NOMO-1 treated with DMSO at 0.1 percent for 48 hours (cell line): ENCODE measurements around the gene FSTL5.

ENCODE experiments used
- DNase-seq: peaks from one replicate; lab custom pipeline; 2025; ENCODE audit not compliant: unreplicated experiment; lab: John Stamatoyannopoulos, UW

The FSTL5 gene

DNA sequence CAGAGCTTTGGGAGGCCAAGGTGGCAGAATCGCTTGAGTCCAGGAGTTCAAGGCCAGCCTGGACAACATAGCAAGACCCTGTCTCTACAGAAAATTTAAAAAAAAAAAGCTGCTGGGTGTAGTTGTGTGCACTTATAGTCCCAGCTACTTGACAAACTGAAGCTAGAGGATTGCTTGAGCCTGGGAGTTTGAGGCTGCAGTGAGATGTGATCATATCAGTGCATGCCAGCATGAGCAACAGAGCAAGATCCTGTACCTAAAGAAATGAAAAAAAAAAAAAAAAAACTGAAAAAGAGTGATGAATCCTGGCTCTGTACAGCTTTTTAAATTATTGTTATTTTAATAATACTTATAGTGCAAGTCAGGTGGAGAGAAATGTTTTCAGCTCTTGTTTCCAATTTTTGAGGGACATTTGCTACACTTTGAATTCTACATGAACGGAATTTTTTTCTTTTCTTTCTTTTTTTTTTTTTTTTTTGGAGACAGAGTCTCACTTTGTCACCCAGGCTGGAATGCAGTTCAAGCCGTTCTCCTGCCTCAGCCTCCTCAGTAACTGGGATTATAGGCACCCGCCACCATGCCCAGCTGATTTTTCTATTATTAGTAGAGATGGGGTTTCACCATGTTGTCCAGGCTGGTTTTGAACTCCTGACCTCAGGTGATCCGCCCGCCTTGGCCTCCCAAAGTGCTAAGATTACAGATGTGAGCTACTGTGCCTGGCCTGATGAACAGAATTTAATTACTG lies 215.6 kb downstream of the FSTL5 start:
- no peak for DNase-seq

- DNase-seq, result no peak
Measured at GRCh38 chr4:161937596-161937995, 226.2 kb downstream of the FSTL5 start.

DNA sequence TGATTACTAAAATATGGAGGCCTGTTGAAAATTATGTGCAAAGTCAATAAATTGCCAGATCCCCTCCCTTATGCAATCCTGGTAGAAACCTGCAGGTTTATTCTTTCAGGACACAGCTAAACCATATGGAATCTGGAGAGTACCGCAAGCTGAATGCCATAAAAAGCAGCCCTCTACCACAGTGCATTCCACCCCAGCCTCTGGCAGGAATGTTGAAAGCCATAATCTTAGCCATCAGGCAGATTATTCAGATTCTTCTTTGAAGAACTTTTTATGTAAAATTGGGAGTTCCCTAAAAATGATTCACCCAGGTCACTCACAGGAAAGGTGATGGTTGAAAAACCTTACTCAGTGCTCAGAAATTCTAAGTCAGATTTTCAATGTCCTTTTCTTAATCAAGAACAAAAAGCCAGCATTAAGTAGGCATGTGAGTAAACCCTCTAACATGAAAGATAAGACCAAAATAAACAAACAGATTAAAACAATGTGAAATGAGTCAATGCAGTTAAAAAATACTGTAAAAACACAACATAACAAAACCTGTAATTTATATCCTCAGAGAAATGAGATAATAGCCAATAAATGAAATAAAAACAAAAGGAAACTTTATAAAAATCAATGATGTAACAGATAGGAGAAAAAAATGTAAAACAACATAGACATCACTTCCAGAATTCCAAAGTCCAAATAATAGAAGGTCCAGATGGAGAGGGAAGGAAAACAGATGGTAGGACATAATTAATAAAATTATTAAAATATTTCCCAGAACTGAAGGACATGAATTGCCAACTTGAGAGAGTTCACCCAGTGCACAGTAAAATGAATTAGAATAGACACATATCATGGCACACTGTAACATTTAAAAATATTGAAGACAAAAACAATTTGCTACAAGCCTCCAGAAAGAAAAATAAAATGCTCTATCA lies 226.9 kb downstream of the FSTL5 start:
- DNase-seq, result no peak

DNA sequence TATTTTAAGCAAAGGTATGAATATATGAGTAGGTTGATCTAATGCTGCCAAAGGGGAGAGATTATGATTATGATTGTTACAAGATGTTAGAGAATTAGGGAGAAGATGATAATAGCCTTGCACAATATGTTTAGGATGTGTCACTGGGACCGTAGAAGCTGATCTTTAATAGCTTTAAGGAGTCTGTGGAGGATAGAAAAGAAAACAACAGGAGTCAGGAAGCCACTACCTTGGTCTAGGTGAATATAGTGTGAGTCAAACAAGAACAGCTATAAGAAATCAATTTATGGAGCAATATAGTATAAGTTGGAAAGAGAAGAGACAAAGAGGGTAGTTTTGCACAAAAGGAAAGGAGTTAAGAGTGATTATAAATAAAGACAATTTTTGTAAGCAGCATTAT lies 232.7 kb downstream of the FSTL5 start:
- no peak for DNase-seq

DNA sequence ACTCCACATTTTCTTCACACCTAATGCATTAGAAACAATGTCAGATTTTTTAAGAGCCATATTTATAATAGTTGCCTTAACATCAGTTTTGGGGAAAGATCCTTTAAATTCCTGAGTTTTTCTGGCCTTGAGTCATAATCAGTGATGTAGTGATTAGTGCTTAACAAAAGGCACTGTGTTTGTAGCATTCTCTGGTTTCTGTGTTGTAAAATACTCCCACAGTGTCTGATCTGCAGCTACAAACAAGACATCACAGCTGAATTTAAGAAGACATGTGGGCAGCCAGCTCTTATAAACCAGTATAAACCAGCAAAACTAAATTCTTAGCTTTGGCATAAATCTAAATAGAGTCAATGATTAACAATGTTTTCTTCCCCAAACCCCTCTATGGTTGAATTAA lies 233.8 kb downstream of the FSTL5 start:
- DNase-seq, result no peak

DNA sequence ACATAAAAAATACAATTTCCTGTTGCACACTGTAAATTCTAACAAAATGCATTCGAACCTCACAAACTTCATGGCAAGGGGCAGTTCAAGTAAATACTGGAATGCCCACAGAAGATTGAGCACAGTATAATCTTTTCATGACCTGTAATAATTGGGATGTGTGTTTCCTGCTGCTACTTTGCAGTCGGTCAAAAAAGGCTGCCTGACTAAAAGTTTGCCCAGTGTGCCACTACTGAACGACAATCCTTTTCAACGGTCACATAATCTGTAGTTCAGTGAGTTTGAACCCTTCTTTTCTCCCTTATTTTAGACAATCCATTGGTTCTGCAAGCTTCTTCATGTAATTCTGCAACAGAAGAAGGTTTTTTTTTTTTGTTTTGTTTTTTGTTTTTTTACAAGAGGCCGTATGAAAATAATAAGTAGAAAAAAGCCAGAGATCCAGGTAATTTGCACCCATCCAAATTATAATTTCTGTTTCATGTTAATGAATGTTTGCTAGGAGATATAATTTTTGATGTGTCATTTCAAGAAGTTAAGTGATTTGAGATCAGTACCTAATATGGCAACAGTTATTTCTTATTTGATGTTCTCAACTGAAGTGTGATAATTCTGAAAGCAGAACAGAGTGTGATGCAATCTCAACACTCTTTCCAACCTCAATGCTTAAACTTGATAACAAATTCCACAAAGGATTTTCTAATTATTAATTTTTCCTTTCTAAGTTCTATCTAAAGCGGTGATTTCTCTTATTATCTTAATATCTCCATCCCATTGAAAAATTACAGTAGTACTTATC lies 237.6 kb downstream of the FSTL5 start:
- no peak for DNase-seq

- DNase-seq, result no peak
Measured at GRCh38 chr4:161920304-161921052, 243.3 kb downstream of the FSTL5 start.

DNA sequence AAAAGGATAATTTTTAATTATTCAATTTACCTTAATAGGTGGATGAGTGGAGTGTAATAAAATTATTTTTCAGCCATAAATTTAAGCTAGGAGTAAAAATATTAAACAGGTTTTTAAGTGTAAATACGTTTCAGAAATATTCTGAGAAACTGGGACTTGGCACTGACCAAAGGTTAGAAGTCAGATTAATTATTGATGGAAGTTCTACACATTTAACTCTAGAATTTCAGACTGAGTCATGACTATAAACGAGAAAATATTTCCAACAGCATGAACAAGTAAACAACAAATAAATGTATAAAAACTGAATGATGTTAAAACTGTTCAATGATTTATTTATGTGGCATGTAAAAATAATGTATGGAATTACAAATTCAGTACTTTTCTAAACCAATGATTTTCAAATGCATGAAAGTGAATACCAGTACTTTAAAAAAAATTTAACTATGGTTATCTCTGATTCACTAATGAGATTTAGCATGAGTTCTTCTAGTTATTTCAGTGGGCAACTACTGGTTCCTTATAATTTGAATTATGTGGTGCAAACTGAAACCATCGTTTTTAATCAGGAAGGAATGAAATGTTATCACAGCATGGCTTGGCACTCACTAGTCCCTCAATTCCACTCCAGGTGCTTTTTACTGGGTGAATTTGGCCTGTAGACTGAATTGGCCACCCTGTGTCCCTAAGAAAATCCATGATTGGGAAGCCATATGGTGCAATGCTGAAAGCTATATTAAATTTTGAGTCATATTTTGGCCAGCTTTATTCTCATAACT lies 244.2 kb downstream of the FSTL5 start:
- DNase-seq, result no peak

GRCh38 chr4:161916035-161916434 lies 247.8 kb downstream of the FSTL5 start:
- DNase-seq, result no peak

DNA sequence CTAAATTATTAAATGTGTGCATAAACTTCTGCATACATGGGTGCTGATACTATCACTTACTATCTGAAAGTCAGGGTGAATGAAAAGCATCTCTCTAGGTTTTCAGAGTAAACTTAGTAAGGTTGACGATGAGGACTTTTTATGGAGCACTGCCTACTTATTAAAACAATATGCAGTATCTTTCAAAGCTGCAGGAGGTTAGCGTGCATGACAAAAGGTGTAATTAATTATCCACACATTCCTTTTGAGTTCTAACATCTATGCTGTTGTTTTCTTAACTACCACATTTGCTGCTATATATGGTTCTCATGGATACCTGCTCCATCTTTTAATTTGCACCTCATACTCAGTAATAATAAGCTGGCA lies 256.2 kb downstream of the FSTL5 start:
- no peak for DNase-seq

GRCh38 chr4:161906836-161907589 lies 256.8 kb downstream of the FSTL5 start:
- DNase-seq, result no peak

DNA sequence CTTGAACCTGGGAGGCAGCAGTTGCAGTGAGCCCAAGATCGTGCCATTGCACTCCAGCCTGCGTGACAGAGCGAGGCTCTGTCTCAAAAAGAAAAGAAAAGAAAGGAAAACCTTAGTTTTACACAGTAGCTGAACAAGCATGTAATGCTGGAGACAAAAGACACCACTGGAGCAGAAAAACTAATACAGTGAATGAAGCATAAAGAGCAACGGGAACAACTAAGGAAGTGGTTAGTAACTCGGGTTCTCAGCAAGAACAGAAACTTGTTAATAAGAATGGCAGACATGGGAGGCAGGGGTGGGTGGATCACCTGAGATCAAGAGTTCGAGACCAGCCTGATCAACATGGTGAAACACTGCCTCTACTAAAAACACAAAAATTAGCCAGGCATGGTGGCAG lies 263.7 kb downstream of the FSTL5 start:
- no peak for DNase-seq

- DNase-seq, result no peak
Measured at GRCh38 chr4:161894493-161895167, 269.2 kb downstream of the FSTL5 start.

DNA sequence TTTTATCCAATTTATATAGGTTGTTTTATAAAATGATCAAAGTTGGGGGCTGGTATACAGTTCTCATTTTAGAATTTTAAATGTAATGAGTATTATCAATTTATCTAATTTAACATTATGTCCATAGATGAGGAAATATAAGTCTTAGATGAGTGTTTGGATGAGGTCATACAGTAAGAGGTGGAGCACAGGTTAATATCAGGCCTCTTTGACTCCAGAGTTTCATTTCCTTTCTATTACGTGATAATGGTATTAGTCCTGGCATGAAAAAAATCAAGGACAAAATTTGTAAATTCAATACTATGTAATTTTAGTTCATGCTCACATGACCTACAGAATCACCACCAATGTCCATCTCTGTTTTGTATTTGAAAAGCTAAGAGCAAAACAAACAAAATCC lies 269.8 kb downstream of the FSTL5 start:
- no peak for DNase-seq

DNA sequence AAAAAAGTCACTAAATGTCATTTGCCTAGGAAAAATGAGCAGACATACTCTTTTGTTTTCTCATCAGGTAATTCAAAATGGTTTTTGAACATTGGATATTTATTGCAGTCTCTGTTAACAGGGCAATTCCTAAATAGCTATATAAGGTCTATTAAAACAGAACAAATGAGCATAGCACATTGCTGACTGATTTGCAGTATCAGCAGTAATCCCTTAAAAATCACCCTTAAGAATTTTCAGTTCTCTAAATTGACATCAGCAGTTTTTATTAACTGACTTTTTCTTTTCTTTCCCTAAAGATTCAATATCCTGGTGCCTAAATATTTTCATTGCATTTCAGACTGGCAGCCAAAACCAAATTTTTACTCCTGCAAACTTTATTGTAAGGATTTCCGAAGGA lies 270.2 kb downstream of the FSTL5 start:
- DNase-seq, result no peak

GRCh38 chr4:161892951-161893350 lies 270.8 kb downstream of the FSTL5 start:
- no peak for DNase-seq

DNA sequence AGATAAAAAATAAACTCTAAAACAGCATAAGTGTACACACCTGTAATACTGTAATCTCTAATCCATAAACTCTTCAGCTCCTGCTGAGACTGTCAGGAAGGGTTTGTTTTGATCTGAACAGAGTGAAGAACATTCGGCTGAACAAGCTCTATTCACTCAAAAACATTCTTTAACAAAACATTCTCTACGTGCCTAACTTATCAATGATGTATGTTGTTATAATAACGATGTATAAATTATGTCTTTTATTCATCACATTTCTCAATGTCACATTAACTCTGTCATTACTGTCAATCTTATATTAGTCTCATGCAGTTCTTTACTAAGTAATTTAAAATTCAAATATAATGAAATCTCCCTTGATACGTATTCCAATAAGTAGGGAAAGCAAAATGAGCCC lies 280.6 kb downstream of the FSTL5 start:
- no peak for DNase-seq

DNA sequence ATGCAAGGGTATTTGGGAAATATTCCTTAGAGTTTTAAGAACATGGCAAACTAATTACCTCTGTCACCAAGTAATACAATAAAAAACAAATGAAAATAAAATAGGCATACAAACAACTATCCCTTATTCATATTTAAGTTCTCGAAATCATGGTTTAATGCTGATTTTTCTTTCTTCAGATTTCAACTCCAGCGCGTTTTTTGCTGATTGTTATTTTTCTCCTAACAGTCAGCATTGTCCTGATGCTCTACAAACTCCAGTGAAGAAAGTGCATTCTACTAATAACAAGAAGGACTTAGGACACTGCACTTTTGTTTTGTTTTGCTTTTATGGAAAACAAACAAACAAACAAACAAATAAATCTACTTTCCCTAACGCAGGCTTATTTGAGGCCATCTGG lies 282.4 kb downstream of the FSTL5 start:
- no peak for DNase-seq

- no peak for DNase-seq
Measured at GRCh38 chr4:161869511-161869910, 294.3 kb downstream of the FSTL5 start.
